Retinal pigment epithelial cell (primary cell): ENCODE measurements around the gene KCTD18.

ENCODE experiments used
- DNase-seq: peaks from one replicate; pipeline ENCODE4 v3.0.0-alpha.2; 2010; ENCODE audit warnings: low read depth
- H3K4me3 ChIP-seq: 2 replicates; pipeline ENCODE4 v1.5.1; 2011; ENCODE audit warnings: mild to moderate bottlenecking, low read length, control low read depth, moderate library complexity
- CTCF ChIP-seq: conservative IDR thresholded peaks from 2 replicates; pipeline ENCODE4 v1.5.1; 2011; ENCODE audit warnings: low read depth, low read length, control low read depth, inconsistent platforms

KCTD18 gene

GRCh38 chr2:200488169-200488568, 21.7 kb downstream of the KCTD18 start:
- DNase-seq: no peak
- TF ChIP-seq CTCF: no peak
- no peak overlapping the region for H3K4me3 ChIP-seq

- no peak for DNase-seq
- no peak overlapping the region for H3K4me3 ChIP-seq
- no peak for TF ChIP-seq CTCF
Measured at GRCh38 chr2:200486529-200486928, 23.3 kb downstream of the KCTD18 start.

- no peak for DNase-seq
- no peak for TF ChIP-seq CTCF
- H3K4me3 ChIP-seq: no peak overlapping the region
Measured at GRCh38 chr2:200484934-200485333, 24.9 kb downstream of the KCTD18 start.

GRCh38 chr2:200483729-200484198, 26.1 kb downstream of the KCTD18 start:
- TF ChIP-seq CTCF: peak; percentile 60
- no peak for DNase-seq

GRCh38 chr2:200482194-200482593, 27.7 kb downstream of the KCTD18 start:
- TF ChIP-seq CTCF: no peak
- no peak overlapping the region for H3K4me3 ChIP-seq
- DNase-seq: no peak

More at GRCh38 chr2:200483729-200484198, 26.1 kb downstream of the KCTD18 start:
- H3K4me3 ChIP-seq: no peak overlapping the region

GRCh38 chr2:200479692-200480265, 30.1 kb downstream of the KCTD18 start:
- TF ChIP-seq CTCF: no peak
- DNase-seq: no peak
- H3K4me3 ChIP-seq: no peak overlapping the region

- no peak for DNase-seq
- H3K4me3 ChIP-seq: no peak overlapping the region
- no peak for TF ChIP-seq CTCF
Measured at GRCh38 chr2:200477667-200478131, 32.2 kb downstream of the KCTD18 start.
